GM18498 (cell line): ENCODE measurements around the gene DNASE1L2.

ENCODE experiments used
- ATAC-seq: cut with Tn5 transposase; IDR thresholded peaks from one replicate; pipeline ENCODE4 v1.9.1; 2021; ENCODE audit warnings: mild to moderate bottlenecking, moderate library complexity; ENCODE audit not compliant: unreplicated experiment

Gene DNASE1L2, protein sequence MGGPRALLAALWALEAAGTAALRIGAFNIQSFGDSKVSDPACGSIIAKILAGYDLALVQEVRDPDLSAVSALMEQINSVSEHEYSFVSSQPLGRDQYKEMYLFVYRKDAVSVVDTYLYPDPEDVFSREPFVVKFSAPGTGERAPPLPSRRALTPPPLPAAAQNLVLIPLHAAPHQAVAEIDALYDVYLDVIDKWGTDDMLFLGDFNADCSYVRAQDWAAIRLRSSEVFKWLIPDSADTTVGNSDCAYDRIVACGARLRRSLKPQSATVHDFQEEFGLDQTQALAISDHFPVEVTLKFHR

DNA sequence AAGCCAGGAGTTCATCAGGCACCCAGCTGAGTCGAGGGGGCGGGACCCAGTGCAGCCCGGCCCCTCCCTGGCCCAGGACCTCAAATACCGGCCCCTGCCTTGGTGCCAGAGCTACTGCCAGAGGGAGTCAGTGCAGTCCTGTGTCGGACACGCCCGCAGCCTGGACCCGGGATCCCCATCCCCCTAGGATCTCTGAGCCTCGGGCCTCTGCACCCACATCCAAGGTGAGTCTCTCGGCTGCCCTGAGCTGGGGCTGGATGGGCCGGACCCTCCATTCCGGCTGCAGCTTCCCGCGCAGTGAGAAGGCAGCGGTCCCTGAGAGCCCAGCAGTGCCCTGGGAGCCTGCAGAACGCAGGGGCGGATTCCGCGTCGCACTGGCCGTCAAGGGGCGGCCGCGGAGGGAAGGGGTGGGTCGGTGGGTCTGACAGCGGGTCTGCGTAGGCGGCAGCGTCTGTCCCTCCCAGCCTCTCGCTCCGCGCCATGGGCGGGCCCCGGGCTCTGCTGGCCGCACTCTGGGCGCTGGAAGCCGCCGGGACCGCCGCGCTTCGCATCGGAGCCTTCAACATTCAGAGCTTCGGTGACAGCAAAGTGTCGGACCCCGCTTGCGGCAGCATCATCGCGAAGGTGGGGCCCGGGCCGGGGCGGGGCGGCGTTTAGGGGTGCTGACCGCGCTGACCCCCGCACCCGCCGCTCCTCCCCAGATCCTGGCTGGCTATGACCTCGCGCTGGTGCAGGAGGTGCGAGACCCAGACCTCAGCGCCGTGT is at the start of gene DNASE1L2:
DNASE1L2 (plus strand) TSS at position 108 of the 765 bp plus-strand sequence; CDS start at position 481, 373 bp downstream.
- no peak for ATAC-seq

DNA sequence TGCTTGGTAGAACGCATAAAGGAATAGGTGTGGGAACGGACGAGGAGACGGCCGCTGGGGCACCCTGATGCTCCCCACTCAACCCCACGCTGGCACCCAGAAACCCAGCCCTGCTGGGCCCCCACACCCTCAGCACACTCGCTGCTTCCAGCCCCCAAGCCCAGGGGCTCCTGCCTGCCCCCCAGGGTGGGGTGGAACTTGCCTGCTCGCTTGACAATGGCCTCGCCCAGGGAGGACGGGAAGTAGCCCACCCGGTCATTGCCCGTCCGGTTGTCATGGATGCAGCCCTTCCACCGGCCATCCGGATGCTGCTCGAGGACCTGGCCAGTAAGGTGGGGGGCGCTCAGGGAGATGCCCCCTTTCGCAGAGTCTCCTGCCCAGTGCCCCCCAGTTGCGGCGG is 49.7 kb upstream of the DNASE1L2 start:
- no peak for ATAC-seq

DNA sequence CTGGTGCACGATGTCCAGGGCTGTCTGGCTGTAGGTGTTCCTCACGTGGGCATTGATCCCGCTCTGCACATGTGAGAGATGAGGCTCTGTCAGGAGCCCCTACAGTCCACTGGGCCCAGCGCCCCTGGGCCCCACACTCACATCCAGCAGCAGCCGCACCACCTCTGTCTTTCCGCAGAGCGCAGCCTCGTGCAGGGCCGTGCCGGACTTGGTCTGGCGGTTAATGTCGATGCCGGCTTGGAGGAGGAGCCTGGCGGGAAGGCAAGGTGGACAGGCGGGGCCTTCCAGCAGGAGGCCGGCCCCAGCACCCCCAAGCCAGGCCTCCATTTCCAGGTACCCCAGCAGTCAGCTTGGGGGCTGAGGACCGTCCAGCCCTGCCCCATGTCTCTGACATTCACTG is 49.0 kb upstream of the DNASE1L2 start:
- ATAC-seq, result no peak

DNA sequence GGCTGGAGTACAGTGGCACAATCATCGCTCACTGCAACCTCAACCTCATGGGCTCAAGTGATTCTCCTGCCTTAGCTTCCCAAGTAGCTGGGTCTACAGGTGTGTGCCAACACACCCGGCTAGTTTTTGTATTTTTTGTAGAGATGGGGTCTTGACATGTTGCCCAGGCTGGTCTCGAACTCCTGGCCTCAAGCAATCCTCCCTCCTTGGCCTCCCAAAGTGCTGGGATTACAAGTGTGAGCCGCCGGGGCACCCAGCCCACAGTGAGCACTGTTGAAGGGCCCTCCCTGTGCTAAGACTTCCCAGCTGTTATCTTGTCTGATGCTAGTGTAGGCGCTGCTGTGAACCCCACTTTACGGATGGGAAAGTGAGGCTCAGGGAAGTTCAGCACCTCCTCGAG is 47.8 kb upstream of the DNASE1L2 start:
- ATAC-seq, result no peak

DNA sequence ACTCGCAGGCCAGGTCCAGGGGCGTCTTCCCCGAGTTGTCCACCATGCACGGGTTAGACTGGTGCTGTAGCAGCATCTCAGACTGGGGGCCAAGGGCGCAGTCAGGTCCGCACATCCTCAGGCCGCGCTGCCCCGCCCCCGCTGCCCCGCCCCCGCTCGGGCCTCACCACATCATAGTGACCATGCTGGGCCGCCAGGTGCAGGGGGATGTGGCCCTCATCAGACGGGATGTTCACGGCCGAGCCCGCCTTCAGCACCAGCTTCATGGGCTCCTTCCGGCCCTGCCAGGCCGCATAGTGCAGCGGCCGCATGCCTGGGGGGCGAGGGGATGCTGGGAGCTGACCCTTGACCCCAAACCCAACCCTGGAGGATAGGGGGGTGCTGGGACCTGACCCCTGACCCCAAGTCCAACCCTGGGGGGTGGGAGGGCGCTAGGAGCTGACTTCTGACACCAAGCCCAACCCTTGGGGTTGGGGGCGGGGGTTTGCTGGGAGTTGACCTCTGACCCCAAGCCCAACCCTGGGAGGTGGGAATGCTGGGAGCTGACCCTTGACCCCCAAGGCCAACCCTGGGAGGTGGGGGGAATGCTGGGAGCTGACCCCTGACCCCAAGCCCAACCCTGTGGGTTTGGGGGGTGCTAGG is 46.9 kb upstream of the DNASE1L2 start:
- no peak for ATAC-seq

DNA sequence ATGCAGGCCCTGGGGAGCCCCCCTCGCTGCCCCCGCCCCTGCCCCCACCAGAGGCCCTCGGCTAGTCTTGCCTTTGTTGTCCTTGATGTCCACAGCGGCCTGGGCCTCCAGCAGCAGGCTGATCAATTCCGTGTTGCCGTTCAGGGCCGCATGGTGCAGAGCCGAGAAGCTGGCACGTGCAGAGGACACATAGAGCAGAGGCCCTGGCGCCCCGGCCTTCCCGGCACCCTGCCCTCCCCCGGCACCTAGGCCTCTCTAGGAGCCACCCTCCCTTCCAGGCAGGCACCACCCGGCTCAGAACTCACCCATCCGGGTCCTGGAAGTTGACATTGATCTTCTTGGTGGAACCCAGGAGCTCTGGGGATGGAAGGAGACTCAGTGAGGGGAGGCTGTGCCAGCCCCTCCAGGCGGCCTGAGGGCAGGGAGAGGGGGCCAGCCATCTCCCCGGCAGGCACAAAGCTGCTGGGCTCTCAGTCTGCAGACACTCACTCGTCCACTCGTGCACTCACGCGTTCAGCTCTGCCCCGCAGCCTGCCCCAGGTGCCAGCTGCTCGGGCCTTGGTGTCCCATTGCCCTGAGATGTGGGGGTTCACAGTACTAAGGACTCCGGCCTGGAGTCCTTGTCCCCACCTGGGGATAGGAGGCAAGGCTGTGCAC is 46.1 kb upstream of the DNASE1L2 start:
- ATAC-seq, result no peak

DNA sequence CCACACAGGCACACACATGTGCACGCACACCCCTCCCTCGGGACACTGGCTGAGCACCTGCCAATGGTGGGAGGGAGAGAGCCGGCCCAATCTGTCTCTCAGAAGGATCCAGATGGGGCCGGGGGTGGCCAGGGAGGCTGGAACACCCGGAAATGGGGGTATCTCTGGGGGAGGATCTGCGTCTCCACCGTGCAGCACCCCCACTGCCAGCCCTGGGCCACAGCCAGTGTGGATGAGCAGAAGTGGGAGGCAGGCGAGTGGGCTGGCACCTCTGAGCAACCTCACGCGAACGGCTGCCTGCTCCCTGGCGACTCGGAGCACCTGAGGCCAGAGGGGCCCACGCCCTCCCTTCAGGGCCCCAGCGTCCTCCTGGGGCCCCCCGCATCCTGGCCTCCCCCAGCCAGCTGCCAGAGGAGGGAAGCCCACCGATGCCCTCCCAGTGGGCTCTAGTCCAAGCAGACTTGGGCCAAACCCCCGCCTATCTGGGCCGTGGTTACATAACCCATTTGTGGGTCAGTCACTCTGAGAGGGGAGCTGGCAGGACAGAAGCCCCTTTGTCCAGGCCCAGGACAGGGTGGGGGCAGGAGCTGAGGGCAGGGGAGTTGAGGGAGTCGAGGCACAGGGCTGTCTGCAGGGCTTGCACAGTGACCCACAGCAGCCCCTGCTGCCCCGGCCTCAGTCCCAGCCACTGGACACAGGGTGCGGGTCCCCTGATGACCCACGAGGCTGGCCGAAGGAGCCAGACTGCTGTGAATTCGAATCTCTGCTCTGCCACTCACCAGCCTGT is 45.4 kb upstream of the DNASE1L2 start:
- no peak for ATAC-seq

DNA sequence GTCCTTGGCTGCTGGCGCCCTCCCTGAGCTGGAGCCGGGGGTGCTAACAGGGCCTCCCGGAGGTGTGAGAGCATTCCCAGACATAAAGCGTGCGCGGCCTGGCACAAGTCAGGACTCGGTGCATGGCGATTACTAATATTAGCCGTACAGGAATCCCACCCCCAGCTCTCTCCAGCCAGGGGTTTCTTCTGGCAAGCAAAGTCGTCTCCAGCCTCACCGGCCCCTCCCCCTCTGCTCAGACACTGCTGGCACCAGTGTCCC is 44.9 kb upstream of the DNASE1L2 start:
- no peak for ATAC-seq

DNA sequence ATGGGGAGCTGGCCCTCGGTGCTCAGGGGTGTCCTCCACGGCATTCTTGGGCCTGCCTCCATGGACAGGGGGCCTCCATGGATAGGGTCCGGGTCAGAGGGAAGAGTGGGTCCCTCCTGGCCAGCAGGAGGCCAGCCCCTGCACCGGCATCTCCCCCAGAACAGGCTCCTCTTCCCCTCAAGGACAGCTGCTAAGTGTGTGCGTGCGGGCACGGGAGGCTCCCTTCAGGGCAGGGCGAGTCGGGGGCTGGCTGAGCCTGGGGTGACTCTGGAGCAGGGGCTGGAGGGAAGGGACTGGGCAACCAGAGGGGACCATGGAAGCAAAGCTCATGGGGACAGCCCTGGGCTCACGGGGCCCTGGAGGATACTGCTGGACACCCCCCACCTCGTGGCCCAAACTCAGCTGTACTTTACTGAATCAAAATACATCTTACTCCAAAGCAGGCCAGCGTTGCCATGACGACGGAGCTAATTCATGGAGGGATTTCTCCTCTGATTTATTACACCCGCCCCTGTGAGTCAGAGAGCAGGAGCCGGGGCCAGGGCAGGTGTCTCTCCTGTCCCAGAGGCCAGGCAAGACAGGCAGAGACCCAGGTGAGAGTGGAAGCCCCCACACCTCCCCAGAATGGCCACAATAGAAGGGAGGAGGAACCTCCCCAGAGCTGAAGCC is 41.9 kb upstream of the DNASE1L2 start:
- ATAC-seq, result no peak

DNA sequence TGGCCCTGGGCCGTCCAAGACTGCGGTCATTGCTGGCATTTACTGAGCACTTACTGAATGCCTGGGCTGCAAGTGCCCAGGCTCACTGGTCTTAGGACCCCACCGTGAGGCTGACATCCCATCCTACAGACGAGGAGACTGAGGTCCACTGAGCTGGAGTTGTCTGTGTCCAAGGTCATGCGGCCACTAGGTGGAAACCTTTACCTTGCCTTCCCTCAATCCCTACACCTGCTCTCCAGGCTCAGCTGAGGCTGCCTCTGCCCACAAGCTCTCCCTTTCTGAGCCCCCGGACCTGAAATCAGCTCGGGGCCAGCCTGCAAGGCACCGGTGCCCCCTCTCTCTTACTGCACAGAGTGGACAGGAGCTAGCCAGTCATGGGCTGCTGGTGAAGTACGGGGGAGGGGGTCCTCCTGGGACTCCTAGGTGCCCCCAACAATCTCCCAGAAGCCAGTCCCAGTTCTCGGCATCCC is 41.4 kb upstream of the DNASE1L2 start:
- ATAC-seq, result no peak

DNA sequence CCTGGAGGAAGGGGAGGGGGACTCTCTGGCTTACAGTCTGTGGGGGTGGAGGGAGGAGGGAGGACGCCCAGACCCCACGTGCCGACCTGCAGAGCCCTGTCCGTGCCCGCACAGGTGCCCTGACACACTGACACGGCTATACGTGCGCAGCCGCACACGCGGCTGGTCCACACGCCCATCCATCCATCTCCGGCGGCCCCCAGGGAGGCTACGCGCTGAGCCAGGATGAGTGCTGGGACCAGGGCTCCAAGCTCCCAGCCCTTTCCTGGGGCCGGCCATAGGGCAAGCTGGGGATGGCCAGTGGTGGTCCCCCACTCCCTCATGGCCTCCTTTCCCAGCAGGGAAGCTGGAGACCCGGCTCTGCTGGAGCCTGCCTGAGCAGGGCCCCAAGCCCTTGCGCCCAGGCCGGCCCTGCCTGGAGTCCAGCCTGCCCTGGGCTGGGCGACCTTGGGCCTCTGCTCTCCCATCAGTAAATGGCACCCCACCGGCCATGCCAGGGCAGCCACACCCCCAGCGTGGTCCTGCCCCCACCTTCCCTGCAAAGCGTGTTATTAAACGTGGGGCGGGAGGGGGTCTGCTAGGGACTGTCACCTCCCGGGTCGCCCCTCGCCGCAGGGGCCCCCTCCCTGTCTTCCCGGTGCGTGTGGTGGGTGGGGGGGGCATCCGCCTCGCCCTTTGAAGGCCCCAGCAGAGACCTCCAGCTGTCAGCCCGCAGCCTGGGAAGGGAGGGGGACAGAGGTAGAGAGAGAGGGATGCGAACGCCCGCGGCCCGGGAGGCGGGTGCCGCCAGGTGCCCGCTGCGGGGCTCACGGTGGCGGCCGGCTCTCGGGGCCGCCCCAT is 40.7 kb upstream of the DNASE1L2 start:
- no peak for ATAC-seq

DNA sequence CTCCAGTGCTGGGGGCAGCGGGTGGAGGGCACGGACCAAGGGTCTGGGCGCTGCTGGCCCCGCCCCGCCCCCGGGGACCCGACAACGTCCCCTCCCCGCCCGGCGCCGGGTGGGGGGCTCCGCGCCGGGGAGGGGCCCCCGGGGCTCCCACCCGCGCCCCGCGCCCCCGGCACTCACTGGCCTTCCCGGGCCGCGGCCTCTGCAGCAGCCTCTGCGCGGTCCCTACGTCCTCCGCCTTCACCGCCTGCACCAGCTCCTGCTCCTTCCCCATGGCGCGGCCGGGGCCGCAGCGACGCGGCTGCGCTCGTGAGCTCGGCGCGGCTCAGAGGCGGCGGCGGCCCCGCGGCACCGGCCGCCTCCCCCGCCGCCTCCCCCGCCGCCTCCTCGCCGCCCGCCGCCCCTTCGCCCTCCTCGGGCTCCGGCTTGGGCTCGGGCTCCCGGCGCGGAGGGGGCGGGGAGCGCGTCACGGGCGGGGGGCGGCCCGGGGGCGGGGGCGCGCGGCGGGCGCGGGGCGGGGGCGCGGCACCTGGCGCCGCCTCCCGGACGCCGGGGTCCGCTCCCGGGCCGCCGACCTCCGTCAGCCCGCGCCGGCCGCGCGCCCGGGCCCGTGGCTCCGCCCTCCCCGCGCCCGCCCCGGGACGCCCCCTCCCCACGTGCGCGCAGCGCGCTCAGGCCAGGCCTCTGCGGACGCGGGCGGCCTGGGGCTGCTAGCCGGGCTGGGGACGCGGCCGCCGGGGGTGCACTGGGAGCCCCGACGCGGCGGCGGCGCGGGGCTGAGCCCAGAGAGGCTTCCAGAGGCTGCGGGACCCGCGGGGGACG is 39.9 kb upstream of the DNASE1L2 start, which contains the start of gene CASKIN1:
CASKIN1 (minus strand) TSS at position 444 of the 819 bp plus-strand sequence; CDS start at position 271, 173 bp downstream.
- no peak for ATAC-seq

DNA sequence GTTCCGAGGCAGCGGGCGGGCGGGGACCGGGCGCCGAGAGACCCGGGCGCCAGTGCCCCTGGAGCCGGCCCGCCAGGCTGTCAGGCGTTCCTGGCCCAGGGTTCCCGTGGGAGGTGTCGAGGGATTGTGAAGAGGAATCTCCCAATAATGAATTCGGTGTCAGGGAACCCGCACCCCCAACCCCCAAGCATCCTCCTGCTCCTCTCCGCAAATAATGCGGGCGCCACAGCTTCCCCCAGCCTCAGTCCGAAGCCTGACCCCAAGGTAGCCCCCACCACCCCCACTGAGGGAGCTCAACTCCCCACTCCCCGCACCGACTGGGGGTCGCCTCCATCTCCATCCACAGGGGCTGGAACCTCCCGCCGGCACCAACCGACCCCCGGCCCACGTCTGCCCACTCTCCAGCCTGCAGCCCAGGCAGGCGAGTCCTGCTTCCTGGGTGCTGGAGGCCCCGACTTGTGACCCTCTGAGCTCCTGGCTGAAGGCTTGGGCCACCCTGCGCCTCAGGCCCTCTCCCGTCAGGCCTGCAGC is 39.2 kb upstream of the DNASE1L2 start:
- no peak for ATAC-seq

DNA sequence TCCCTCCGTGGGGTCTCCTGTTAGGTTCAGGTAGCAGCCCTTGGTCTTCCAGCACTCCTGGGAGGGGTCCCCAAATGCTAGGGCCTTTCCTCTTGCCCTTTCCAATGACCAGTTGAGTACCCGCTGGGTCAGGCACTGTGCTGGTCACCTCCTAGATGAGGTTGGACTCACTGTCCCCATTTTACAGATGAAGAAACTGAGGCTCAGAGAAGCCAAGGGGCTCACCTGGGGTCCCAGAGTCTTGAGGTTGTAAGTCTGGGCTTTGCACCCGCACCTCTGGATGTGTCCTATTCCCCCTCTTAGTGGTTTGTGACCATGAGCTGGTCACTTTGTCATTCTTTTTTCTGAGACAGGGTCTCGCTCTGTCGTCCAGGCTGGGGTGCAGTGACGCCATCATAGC is 38.5 kb upstream of the DNASE1L2 start:
- no peak for ATAC-seq

DNA sequence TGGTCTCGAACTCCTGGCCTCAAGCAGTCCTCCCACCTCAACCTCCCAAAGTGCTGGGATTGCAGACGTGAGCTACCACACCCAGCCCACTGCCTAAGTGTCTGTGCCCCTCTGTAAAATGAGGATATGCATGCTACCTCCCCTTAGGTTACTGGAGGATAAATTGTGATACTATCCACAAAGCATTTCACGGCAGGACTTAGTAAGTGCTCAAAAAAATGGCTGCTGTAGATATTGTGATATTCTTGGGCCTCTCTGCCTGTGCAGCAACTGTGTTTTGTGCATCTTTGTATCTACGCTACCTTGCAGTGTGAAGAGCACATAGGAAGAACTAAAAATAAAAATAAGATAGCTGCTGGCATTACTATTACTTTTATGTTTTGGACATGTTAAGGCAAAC is 38.0 kb upstream of the DNASE1L2 start:
- ATAC-seq, result no peak

DNA sequence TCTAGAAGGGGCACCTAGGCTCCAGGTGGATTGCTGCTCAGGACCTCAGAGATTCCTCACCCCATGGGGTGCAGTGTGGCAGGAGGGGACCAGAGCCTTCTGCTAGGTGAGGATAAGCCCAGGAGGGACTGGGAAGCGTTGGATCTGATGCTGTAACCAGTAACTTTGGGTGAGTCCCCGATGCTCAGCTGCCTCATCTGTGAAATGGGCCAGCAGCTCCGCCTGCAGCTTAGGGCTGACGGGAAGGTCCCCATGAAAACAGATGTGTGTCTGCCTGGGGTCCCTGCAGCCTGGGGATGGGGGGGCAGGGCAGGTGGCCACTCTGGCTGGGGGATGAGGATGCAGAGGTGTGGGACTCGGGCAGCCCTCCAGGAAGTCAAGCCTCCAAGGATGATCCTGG is 37.1 kb upstream of the DNASE1L2 start:
- no peak for ATAC-seq

DNA sequence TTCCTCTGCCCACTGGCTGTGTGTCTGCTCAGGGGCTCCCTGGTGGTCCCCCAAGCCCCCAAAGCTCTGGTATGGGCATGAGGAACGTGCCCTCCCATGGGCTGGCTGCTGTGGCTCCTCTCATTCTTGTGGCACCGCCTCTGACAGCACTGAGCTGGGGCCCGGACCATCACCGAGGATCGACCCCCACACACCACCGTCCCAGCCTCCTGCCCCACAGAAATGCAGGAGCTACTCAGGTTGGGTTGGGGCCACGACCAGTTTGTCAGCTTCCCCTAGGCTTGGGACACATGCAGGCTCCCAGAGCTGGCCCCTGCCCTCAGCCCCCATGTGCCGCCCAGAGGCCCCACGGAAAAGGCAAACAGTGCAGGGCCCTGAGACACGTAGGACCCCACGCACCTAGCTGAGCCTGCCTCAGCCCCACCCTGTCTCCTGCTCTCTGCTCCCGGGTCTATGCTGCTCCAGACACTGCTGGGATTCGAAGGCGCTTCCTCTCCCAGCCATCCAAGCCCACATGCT is 36.6 kb upstream of the DNASE1L2 start:
- ATAC-seq, result no peak

DNA sequence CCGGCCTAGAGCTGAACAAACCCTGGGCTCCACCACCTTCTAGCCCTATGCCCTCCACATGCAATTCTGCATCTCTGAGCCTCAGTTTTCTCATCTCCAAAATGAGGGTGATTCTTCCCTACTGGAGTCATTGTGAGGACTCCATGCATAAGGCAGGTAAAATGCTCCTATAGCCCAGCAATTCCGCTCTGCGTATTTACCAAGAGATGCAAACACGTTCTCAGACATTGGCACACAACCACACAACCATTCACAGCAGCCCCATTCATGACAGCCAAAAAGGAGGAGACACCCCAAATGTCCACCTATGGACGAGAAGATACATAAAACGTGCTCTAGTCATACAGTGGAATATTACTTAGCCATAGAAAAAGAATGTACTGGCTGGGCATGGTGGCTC is 35.9 kb upstream of the DNASE1L2 start:
- ATAC-seq, result no peak
